Measurements from ENCODE around the gene CRAT.

The CRAT gene

GRCh38 chr9:129058965-129059795, 51.4 kb downstream of the CRAT start:
- peak; percentile 63 for DNase-seq

- DNase-seq: no peak
These were observed 56.3 kb downstream of the CRAT start for GRCh38 chr9:129054163-129054851.

GRCh38 chr9:129053020-129053419, 57.6 kb downstream of the CRAT start:
- no peak for DNase-seq

- no peak for DNase-seq
These were observed 58.0 kb downstream of the CRAT start for GRCh38 chr9:129052592-129052991.
